Measurements from ENCODE around the gene CDC42BPB.

DNA sequence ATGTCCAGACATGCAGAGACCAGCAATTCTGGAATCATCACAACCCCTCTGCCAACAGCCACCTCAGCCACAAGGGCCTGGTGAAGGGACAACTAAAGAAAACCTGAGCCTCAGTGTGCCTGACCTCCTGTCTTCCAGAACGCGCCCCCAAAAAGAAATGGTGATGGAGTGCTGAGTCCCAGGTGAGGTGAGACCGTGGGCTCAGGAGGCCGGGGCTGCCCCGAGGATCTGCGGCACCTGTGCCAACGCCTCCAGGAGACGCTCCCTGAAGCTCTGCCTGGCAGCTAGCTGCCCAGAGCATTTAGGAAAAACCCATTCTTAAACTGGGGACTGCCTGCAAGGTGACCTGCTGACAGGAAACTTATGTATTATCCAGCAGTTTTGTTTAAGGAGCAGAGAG lies 51.2 kb downstream of the CDC42BPB start:
- no peak for TF ChIP-seq EZH2phosphoT487 (IDR thresholded peaks at IDR 0.05; ENCODE audit: insufficient read depth, low read depth)
- TF ChIP-seq EZH2 (IDR thresholded peaks at IDR 0.05; ENCODE audit: insufficient read depth, poor library complexity, severe bottlenecking) = no peak

All from GM23248 (cell line).